NCI-H2171 (cell line): ENCODE measurements around the gene EP400.
"Not testable (repeated sequence)": the region's sequence is repeated elsewhere in the genome, so short reads cannot be mapped to it uniquely, and the experiment has no call there.

Experiments
- DNase-seq: peaks from one replicate; lab custom pipeline; 2025; lab: John Stamatoyannopoulos, UW

Gene EP400

GRCh38 chr12:132089407-132089910, 139.7 kb downstream of the EP400 start:
- no peak for DNase-seq

GRCh38 chr12:132094269-132094891, 144.6 kb downstream of the EP400 start:
- DNase-seq, result no peak

- DNase-seq, result no peak
These were observed 146.0 kb downstream of the EP400 start for GRCh38 chr12:132095520-132096409.

- DNase-seq, result no peak
These were observed 150.0 kb downstream of the EP400 start for GRCh38 chr12:132099739-132100138.

GRCh38 chr12:132100306-132101065, 150.7 kb downstream of the EP400 start:
- no peak for DNase-seq

- DNase-seq, result no peak
These were observed 152.6 kb downstream of the EP400 start for GRCh38 chr12:132102297-132102696.

- not testable (repeated sequence) for DNase-seq
These were observed 153.3 kb downstream of the EP400 start for GRCh38 chr12:132103072-132103471.

GRCh38 chr12:132103542-132104308, 154.0 kb downstream of the EP400 start:
- no peak for DNase-seq

- no peak for DNase-seq
These were observed 155.7 kb downstream of the EP400 start for GRCh38 chr12:132105467-132105866.

GRCh38 chr12:132106921-132107320, 157.2 kb downstream of the EP400 start:
- DNase-seq, result no peak

- DNase-seq, result no peak
These were observed 158.6 kb downstream of the EP400 start for GRCh38 chr12:132108211-132108832.

- no peak for DNase-seq
These were observed 160.0 kb downstream of the EP400 start for GRCh38 chr12:132109741-132110140.

- DNase-seq, result no peak
These were observed 160.9 kb downstream of the EP400 start for GRCh38 chr12:132110677-132111076.

GRCh38 chr12:132111654-132112304, 162.0 kb downstream of the EP400 start:
- DNase-seq, result no peak

GRCh38 chr12:132114667-132115066, 164.9 kb downstream of the EP400 start:
- DNase-seq, result no peak

- no peak for DNase-seq
These were observed 165.8 kb downstream of the EP400 start for GRCh38 chr12:132115500-132115899.

GRCh38 chr12:132116709-132117557, 167.2 kb downstream of the EP400 start:
- DNase-seq, result no peak

- DNase-seq, result no peak
These were observed 167.8 kb downstream of the EP400 start for GRCh38 chr12:132117558-132117875.

GRCh38 chr12:132118876-132119275, 169.1 kb downstream of the EP400 start:
- DNase-seq, result no peak

- DNase-seq, result no peak
These were observed 171.5 kb downstream of the EP400 start for GRCh38 chr12:132121283-132121682.
